GM12865 (cell line): Measurements from ENCODE around the gene DPP4.

Experiments
- DNase-seq: peaks from one replicate; pipeline ENCODE4 v3.0.0; 2010; ENCODE audit warnings: low read depth
- H3K4me3 ChIP-seq: 2 replicates; pipeline ENCODE4 v1.5.1; 2011; ENCODE audit warnings: mild to moderate bottlenecking, low read depth, low read length, control low read depth
- TF ChIP-seq, protein P1 (sequence below): IDR thresholded peaks from 2 replicates; pipeline ENCODE4 v1.5.1; 2011; ENCODE audit warnings: low read length, control low read depth, low read depth, inconsistent platforms; ENCODE audit not compliant: insufficient read depth; ENCODE audit errors: missing control alignments

The DPP4 gene

DNA sequence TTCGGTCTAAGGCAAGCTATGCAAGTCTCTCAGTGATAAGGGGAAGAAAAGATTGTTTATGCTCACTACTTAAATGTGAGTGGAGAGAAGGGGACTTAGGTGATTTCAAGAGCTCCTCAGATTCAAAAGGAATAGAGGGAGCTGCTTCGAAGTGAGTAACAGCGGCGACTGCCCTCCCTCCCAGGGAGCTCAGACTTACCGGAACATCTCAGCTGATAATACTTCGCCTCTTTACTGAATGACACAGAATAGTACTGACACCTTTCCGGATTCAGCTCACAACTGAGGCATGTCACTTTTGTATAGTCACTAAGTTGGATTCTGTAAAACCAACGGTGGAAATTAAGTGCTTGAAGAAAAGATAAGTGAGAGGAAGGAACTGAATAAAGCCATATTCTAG is 55.5 kb downstream of the DPP4 start:
- H3K4me3 ChIP-seq: no peak overlapping the region
- TF ChIP-seq, protein P1, sequence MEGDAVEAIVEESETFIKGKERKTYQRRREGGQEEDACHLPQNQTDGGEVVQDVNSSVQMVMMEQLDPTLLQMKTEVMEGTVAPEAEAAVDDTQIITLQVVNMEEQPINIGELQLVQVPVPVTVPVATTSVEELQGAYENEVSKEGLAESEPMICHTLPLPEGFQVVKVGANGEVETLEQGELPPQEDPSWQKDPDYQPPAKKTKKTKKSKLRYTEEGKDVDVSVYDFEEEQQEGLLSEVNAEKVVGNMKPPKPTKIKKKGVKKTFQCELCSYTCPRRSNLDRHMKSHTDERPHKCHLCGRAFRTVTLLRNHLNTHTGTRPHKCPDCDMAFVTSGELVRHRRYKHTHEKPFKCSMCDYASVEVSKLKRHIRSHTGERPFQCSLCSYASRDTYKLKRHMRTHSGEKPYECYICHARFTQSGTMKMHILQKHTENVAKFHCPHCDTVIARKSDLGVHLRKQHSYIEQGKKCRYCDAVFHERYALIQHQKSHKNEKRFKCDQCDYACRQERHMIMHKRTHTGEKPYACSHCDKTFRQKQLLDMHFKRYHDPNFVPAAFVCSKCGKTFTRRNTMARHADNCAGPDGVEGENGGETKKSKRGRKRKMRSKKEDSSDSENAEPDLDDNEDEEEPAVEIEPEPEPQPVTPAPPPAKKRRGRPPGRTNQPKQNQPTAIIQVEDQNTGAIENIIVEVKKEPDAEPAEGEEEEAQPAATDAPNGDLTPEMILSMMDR: no peak
- no peak for DNase-seq

DNA sequence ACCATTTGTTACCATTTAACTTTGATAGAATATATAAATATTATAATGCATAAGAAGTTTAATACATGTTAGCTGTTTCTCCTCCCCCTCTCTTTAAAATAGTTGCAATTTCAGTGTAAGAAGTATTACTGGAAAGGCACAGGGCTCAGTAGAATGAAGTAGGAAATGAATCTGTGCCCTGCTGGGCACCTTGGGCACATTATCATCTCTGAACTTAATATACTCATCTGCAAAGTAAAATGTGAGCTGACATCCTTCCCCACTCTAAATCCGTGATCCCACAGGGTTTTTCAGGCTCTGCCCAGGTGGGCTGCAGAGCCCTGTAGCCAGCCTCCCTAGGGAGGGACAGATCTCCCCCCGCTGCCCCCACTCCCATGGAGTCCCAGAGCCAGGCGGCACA is 56.8 kb downstream of the DPP4 start:
- no peak overlapping the region for H3K4me3 ChIP-seq
- TF ChIP-seq, protein P1: no peak
- DNase-seq: no peak

DNA sequence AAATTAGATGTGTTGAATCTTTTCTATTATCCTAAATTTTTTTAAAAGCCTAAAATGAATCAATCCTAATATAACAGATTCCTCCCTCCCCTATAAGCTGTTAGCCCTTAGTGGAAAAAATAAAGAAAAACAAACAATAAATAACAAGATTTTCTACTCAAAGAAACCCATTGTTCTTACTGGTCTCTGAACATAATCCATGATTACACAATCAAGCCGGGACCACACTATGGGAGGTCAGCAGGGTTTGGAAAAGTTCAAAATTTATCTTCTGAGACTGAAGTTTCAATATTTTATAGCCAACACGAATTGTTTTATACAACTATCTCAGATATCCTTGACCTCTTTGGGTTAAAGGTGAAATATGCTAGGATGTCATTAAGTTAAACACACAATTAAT is 57.9 kb downstream of the DPP4 start:
- DNase-seq: no peak
- no peak overlapping the region for H3K4me3 ChIP-seq
- TF ChIP-seq, protein P1: no peak

DNA sequence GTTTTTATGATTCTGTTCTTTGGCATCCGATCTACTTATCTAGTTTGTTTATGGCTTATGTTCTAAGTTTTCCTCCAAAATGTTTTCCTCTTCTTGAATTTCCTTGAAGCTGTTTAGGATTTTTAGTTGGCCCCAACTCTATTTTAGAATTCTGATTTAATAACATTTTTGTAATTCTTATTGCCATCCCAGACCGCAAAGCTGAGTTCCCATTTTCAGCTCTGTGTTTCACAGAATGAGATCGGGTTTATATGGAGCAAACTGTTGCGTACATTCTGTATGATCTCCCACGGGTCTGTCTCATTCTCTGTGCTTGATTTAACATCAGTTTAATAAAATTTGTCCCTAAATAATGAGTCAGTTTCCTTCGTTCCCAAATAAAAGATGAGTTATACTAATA is 59.3 kb downstream of the DPP4 start:
- TF ChIP-seq, protein P1: no peak
- no peak for DNase-seq
- H3K4me3 ChIP-seq: no peak overlapping the region

DNA sequence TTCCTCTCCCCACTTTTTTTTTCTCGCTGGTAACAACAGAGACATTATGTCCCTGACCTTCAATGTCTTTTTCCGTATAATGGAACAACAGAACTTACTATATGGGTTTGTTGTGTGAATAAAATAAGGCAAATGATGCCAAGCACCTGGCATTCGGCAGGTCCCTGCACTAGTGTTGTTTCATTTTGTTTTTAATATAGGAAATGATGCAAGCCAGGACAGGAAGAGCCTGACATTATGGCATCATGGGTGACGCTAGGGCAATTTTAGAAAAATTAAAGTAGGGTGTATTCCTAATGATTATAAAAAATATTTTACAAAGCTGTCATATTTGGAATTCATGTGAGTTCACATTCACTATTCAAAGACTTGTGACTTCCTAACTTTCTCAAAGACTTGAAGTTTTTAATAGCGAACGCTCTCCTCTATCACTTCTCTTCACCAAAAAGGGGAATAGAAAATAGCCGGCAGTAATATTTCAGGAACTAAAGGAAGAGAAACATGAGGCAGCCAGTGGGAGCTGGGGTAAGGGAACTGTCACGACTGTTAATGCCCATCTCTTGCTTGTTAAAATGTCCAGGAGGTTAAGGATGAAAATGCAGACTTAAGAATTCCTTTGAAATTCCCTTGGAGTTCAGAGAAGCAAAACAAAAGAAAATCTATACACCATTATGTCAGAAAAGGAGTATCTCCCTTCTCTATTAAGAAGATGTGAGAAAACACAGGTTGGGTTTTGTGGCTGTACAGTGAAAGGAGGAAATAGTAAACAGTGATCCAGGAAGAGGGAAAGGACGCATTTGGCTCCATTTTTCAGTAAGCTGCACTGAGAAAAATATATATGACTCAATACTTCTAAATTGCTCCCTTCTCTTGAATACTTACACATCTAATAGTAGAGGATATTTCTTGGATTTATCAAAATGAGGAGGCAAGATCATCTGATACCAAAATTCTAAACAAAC is 60.2 kb downstream of the DPP4 start:
- TF ChIP-seq, protein P1: no peak
- DNase-seq: no peak
- H3K4me3 ChIP-seq: no peak overlapping the region

DNA sequence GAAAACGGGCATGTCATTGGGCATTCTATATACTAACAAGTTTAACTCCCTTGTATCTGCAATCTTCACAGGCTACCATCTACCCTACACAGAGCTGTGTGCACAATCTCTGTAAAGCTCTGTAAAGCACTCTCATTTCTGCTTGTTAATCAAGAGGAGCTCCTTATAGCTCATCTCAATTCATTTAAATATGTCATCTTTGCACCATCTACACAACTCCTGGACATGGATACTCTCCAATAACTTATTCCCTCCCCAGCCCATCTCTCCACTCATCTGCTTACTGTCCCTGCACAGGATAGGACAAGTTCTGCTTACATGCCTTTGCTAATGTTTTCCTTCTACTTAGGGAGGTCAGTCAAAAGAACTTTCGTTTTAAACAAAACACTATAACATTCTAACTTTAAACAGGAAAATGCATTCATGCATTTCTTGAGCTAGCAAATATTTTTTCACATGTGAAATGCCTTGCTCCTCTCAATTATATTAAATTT is 61.4 kb downstream of the DPP4 start:
- TF ChIP-seq, protein P1: no peak
- no peak overlapping the region for H3K4me3 ChIP-seq
- DNase-seq: no peak
